Testis (tissue), 3 donors: ENCODE measurements around the gene CALB2. TPM values are rescaled to one million over a fixed set of nuclear protein-coding genes. Genes with fewer than 3 reads are reported as not detected.

Experiments
- DNase-seq: peaks from one replicate; pipeline ENCODE4 v3.0.0-alpha.2; 2019
- H3K27ac ChIP-seq, 2 donors: fragments of 200-600 bp; sonication (generic); one replicate each; pipeline ENCODE4 v1.5.1; 2019
- H3K27me3 ChIP-seq: fragments of 200-600 bp; sonication (generic); one replicate; pipeline ENCODE4 v1.5.1; 2019
- H3K36me3 ChIP-seq: fragments of 200-600 bp; sonication (generic); one replicate; pipeline ENCODE4 v1.5.1; 2017; ENCODE audit warnings: low read depth; ENCODE audit errors: missing control alignments
- H3K4me1 ChIP-seq: fragments of 200-600 bp; sonication (generic); one replicate; pipeline ENCODE4 v1.5.1; 2019
- H3K4me3 ChIP-seq, 2 donors: fragments of 200-600 bp; sonication (generic); one replicate each; pipeline ENCODE4 v1.5.1; 2017 to 2019
- H3K9me3 ChIP-seq: fragments of 200-600 bp; sonication (generic); one replicate; pipeline ENCODE4 v1.5.1; 2017
- POLR2A ChIP-seq: fragments of 450-650 bp; IDR thresholded peaks from one replicate; pipeline ENCODE4 v1.6.1; 2017; ENCODE audit warnings: antibody characterized with exemption, mild to moderate bottlenecking, moderate library complexity
- WGBS, 2 donors: methylation state at CpG; one replicate each; pipeline ENCODE4 v1.1.5; 2018; 5-methylcytosine and 5-hydroxymethylcytosine counted together
- intact Hi-C: fragments of 100-400 bp; cut with DNase I; formaldehyde crosslinking; loops from one replicate; pipeline ENCODE4 v1.15.1; 2023; ENCODE audit warnings: low total_unique reads
- polyA plus RNA-seq: library from polyadenylated mRNA; stranded (reverse); fragments of 350-450 nt; fragmentation: Illumina TruSeq; extraction: RNeasy Lipid Tissue Mini Kit (QIAGEN cat#74804); gene quantifications from one replicate; pipeline ENCODE4 v1.2.3, GENCODE V29; 2014; ENCODE audit warnings: low read depth, low replicate concordance; ENCODE audit not compliant: insufficient read depth
- total RNA-seq, 2 donors: library from RNA; depleted of rRNA; stranded (reverse); fragments of >200 nt; gene quantifications; one replicate each; pipeline ENCODE4 v1.2.3, GENCODE V29; 2016
- TF ChIP-seq, protein P1 (sequence below), 3 experiments: fragments of 450-650 bp in 2 of 3; fragments of 200-600 bp in 1 of 3; sonication (generic) in 1 of 3; IDR thresholded peaks; one replicate each; pipeline ENCODE4 v1.5.1; 2016 to 2019; ENCODE audit warnings: antibody characterized with exemption in 3 of 3, mild to moderate bottlenecking in 2 of 3, moderate library complexity in 1 of 3

Gene CALB2
- total and polyA plus RNA-seq, 3 donors from 2014 or later, result 3.6 to 53.2 (median 5.1) TPM

DNA sequence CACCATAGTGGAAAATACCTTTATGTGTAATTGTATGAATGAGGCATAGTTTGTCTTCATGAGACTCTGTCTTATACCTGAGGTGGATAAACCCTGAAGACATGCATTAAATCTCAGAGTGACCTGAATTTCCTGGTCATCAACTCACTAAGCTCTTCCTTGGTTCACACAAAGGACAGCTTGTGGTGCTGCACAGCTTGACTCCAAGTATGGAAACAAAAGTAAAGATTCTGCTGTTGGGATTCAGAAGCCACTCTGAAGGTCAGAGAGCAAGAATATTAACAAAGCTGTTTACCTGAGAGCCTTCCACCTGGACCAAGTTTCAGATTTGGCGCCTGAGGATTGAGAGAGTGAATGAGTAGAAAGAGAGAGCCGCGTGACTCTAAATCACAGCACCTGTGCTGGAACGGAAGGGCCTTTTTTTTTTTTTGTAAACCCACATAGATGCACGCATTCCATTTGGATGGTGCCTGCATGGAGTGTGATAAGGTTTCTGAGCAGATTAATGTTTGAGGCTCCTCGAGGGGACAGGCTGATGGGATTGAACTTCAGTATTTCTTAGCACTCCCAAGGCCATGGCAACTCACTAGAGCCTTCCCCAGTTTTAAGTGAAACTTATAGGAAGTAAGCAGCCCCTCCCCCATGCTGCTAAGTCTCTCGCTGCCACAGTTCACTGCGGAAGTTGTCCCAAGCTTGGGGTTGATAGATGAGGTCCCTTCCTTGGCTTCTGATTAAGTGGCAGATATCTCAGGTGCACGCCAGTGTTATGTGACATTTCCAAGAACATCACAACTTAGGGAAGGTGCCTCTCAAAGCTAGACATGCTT is 28.7 kb downstream of the CALB2 start:
- Histone ChIP-seq H3K36me3 (no peaks in the 10 kb centered on the region), H3K4me3 (no peak overlapping the region), H3K9me3 (no peaks in the 10 kb centered on the region), H3K4me1 (no peaks in the 10 kb centered on the region), H3K27ac (no peak overlapping the region), H3K27me3 (no peaks in the 10 kb centered on the region)
- intact Hi-C loops, result no loop called here
- TF ChIP-seq POLR2A, result no peak
- TF ChIP-seq, protein P1, sequence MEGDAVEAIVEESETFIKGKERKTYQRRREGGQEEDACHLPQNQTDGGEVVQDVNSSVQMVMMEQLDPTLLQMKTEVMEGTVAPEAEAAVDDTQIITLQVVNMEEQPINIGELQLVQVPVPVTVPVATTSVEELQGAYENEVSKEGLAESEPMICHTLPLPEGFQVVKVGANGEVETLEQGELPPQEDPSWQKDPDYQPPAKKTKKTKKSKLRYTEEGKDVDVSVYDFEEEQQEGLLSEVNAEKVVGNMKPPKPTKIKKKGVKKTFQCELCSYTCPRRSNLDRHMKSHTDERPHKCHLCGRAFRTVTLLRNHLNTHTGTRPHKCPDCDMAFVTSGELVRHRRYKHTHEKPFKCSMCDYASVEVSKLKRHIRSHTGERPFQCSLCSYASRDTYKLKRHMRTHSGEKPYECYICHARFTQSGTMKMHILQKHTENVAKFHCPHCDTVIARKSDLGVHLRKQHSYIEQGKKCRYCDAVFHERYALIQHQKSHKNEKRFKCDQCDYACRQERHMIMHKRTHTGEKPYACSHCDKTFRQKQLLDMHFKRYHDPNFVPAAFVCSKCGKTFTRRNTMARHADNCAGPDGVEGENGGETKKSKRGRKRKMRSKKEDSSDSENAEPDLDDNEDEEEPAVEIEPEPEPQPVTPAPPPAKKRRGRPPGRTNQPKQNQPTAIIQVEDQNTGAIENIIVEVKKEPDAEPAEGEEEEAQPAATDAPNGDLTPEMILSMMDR (IDR thresholded peaks at IDR 0.05), result no peak
- WGBS, 2 donors, result 35 to 47% methylated on average over 9 of the region's 9 CpGs
- no peak for DNase-seq

DNA sequence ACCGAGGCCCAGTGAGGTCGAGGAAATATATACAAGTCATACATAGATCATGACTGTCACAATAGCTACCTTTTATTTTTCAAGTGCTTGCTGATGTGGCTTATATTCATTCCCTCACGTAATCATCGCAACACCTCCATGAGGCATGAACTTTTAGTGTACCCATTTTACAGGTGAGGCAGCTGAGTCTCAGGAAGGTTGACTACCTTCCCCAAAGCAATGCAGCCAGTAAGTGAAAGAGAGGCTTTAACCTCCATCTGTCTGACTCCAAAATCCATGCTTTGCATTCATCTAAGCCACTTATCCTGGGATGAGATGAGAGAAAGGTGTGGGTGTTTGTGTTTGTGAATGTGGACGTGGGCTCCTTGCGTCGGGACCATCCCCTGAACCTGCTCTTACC is 30.8 kb downstream of the CALB2 start:
- Histone ChIP-seq H3K9me3 (no peaks in the 10 kb centered on the region), H3K27me3 (no peaks in the 10 kb centered on the region), H3K36me3 (no peaks in the 10 kb centered on the region), H3K4me1 (no peaks in the 10 kb centered on the region), H3K27ac (no peak overlapping the region), H3K4me3 (no peak overlapping the region)
- 80 to 82% methylated on average over 5 to 7 of the region's 7 CpGs for WGBS, 2 donors
- no peak for DNase-seq
- intact Hi-C loops, result no loop called here
- no peak for TF ChIP-seq POLR2A
- TF ChIP-seq, protein P1 (IDR thresholded peaks at IDR 0.05), result no peak

DNA sequence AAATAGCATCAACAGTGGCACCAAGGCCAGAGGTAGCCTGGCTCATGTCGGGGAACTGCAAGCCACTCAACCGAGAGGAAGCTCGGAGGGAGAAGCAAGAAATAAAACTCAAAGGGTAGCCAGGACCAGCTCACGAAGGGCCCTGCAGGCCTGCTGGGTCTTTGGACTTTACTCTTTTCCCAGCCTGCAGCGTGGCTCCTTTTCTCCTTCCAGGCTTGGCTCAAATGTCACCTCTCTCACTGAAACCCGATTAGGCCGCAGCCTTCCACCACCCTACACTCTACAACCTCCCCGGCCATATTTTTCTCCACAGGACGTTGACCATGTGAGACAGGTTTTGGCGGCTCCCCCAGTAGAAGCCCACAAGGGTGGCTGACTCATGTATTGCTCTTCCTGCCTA is 38.1 kb downstream of the CALB2 start:
- Histone ChIP-seq H3K4me3 (no peak overlapping the region), H3K27ac (no peak overlapping the region), H3K27me3 (no peaks in the 10 kb centered on the region), H3K36me3 (no peaks in the 10 kb centered on the region), H3K9me3 (no peaks in the 10 kb centered on the region), H3K4me1 (no peaks in the 10 kb centered on the region)
- intact Hi-C loops, result no loop called here
- TF ChIP-seq, protein P1 (IDR thresholded peaks at IDR 0.05), result no peak
- no peak for TF ChIP-seq POLR2A
- 80 to 81% methylated on average over 10 of the region's 10 CpGs for WGBS, 2 donors
- no peak for DNase-seq

DNA sequence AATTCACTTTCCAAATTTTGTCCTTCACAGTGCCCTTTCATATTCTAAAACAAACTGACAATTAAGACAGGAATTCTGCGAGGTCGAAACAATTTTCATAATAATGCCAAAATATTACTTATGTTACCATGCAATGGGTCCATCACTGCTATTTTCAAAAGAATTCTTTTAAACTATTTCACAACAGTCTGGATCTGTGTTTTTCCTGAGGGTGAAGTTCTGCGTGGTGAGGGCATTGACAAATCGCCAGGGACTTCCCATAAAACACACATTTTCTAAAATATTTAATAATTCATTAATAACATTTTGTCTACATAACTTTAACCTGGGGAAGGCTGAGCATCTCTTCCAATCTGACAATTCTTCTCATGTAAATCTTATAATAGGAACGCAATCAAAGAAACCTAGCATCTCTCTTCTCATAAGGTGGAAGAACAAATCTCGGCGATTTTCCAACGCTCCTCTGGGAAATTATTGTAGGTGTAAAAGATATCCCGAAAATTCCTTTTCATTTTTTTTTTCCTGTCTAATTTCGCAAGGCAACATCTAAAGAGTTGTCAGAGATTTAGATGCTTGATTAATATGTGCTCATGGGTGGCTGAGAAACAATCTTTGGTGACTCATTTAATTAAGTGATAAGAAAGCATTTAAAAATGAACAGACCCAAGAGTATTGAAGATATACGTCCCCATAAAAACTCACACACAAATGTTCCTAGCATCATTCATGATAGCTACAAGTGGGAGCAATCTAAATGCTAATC is 41.5 kb downstream of the CALB2 start:
- no peak for TF ChIP-seq POLR2A
- TF ChIP-seq, protein P1 (IDR thresholded peaks at IDR 0.05), result no peak
- H3K4me1 ChIP-seq, result no peaks in the 10 kb centered on the region
- no peak overlapping the region for H3K4me3 ChIP-seq
- 86 to 90% methylated on average over 11 of the region's 11 CpGs for WGBS, 2 donors
- H3K9me3 ChIP-seq, result no peaks in the 10 kb centered on the region
- H3K36me3 ChIP-seq, result no peaks in the 10 kb centered on the region
- no peak for DNase-seq
- H3K27ac ChIP-seq, result no peak overlapping the region
- no peaks in the 10 kb centered on the region for H3K27me3 ChIP-seq
- intact Hi-C loops, result no loop called here
